Activated CD8-positive, alpha-beta T cell treated with anti-CD3 and anti-CD28 coated beads, Interleukin-2, amount 10 ng/mL, durations not matched to agents 7 days and 5 days (primary cell): ENCODE data around the gene NECAB3. TPM values are rescaled to one million over a fixed set of nuclear protein-coding genes. Genes with fewer than 3 reads are reported as not detected.
A peak's percentile ranks its signal among the peaks of the same experiment; 100 is the strongest.

Source experiments
- ATAC-seq: fragments of 150-1000 bp; cut with Tn5 transposase; one replicate; pipeline ENCODE4 v1.10.0; 2021; ENCODE audit warnings: moderate library complexity
- CTCF ChIA-PET: fragments of 350-600 bp; sonication (Branson Sonifier 250); formaldehyde crosslinking; loops from one replicate; lab custom pipeline; 2021; ENCODE audit warnings: antibody characterized with exemption; lab: Charles Lee
- POLR2A ChIA-PET: fragments of 350-600 bp; sonication (Branson Sonifier 250); formaldehyde crosslinking; loops from one replicate; lab custom pipeline; 2021; ENCODE audit warnings: antibody characterized with exemption; lab: Charles Lee
- DNase-seq: peaks from one replicate; pipeline ENCODE4 v3.0.0-alpha.2; 2020
- H3K27ac Mint-ChIP-seq: one replicate; pipeline ENCODE4 v1.8.0; 2021; ENCODE audit warnings: mild to moderate bottlenecking, mixed read lengths
- H3K27me3 Mint-ChIP-seq: one replicate; pipeline ENCODE4 v1.8.0; 2021; ENCODE audit warnings: low read depth, mixed read lengths
- H3K36me3 Mint-ChIP-seq: one replicate; pipeline ENCODE4 v1.8.0; 2021; ENCODE audit warnings: low read depth, mixed read lengths
- H3K4me1 Mint-ChIP-seq: one replicate; pipeline ENCODE4 v1.8.0; 2021; ENCODE audit warnings: low read depth, mixed read lengths
- H3K4me3 Mint-ChIP-seq: one replicate; pipeline ENCODE4 v1.8.0; 2021; ENCODE audit warnings: mild to moderate bottlenecking, mixed read lengths
- H3K9me3 Mint-ChIP-seq: one replicate; pipeline ENCODE4 v1.8.0; 2022; ENCODE audit warnings: mixed read lengths; ENCODE audit not compliant: insufficient read depth
- total RNA-seq, 2 experiments: library from RNA; stranded (reverse); gene quantifications; one replicate each; pipeline ENCODE4 v1.2.3, GENCODE V29; 2021

The NECAB3 gene
- total RNA-seq, 2 experiments from 2014 or later, result 28.4 to 38.2 TPM

DNA sequence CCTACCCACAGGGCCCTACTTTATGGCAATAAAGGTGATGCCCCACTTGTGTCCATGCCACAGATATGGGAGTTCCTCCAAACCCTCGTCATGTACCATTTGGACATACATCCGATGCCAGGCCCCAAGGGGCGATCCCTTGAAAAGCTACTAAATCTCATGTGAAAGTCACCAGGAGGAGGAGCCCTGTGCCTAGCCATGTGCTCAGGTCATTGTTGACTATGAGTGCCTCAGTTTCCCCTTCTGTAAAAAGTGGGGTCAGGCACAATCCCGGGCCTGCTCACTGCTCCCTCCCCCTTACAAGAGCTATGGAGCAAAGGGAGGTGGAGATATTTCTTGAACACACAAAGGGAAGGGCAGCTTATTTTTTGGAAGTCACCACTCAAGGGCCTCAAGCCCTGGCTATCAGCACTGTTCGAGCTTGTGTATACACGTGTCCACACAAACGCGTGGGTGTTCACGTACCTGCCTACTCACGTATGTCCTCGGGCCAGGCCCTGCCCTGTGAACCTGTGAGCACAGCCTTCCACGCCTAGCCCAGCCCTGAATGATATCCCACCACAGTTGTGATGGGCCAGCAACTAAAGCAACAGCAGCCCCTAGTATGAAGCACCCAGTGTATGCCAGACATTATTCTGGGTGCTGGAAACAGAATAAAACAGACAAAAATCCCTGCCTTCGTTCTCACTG lies 5.6 kb downstream of the NECAB3 start:
- peak overlapping the region; percentile 90 for H3K4me3 Mint-ChIP-seq
- peak overlapping the region; percentile 71 for H3K27ac Mint-ChIP-seq
- peaks cover 22% of the 10 kb centered on the region for H3K36me3 Mint-ChIP-seq
- peaks cover 61% of the 10 kb centered on the region for H3K4me1 Mint-ChIP-seq
- H3K9me3 Mint-ChIP-seq, result no peaks in the 10 kb centered on the region
- ATAC-seq, result no peak
- DNase-seq, result no peak
- no peaks in the 10 kb centered on the region for H3K27me3 Mint-ChIP-seq
- ChIA-PET POLR2A (interaction anchor here (0.7 to 10.3 kb wide), 6 partner anchors 7 to 222 kb away, joined by 3 to 148 read pairs (median 4); partner anchors contain the start of genes E2F1 and ZNF341), CTCF (interaction anchor here (0.6 to 9.8 kb wide), 22 partner anchors 13 to 325 kb away, joined by 3 to 126 read pairs (median 4); partner anchors contain the start of genes CBFA2T2, CDK5RAP1, E2F1 and SNTA1)

GRCh38 chr20:33667676-33668465 lies 6.4 kb downstream of the NECAB3 start:
- peak overlapping the region; percentile 84 for H3K27ac Mint-ChIP-seq
- CTCF ChIA-PET, result interaction anchor here (0.7 to 9.8 kb wide), 25 partner anchors 13 to 325 kb away, joined by 3 to 126 read pairs (median 4); partner anchors contain the start of genes CBFA2T2, CDK5RAP1, E2F1 and PXMP4

GRCh38 chr20:33667245-33667675 lies 7.0 kb downstream of the NECAB3 start:
- DNase-seq, result peak; percentile 48
- ChIA-PET CTCF (interaction anchor here (0.6 to 9.8 kb wide), 20 partner anchors 12 to 445 kb away, joined by 3 to 126 read pairs (median 5); partner anchors contain the start of genes CBFA2T2, CDK5RAP1, E2F1 and EIF2S2), POLR2A (interaction anchor here (0.8 to 10.3 kb wide), 7 partner anchors 8 to 266 kb away, joined by 3 to 148 read pairs (median 4); partner anchors contain the start of genes CBFA2T2, CDK5RAP1 and E2F1)
- H3K4me1 Mint-ChIP-seq, result peaks cover 53% of the 10 kb centered on the region
- H3K4me3 Mint-ChIP-seq, result peak overlapping the region; percentile 90
- H3K9me3 Mint-ChIP-seq, result no peaks in the 10 kb centered on the region
- no peaks in the 10 kb centered on the region for H3K27me3 Mint-ChIP-seq
- peaks cover 20% of the 10 kb centered on the region for H3K36me3 Mint-ChIP-seq
- H3K27ac Mint-ChIP-seq, result peak overlapping the region; percentile 84
- peak; percentile 11 for ATAC-seq

More at GRCh38 chr20:33667676-33668465, 6.4 kb downstream of the NECAB3 start:
- H3K4me3 Mint-ChIP-seq, result peak overlapping the region; percentile 90
- no peaks in the 10 kb centered on the region for H3K27me3 Mint-ChIP-seq
- H3K9me3 Mint-ChIP-seq, result no peaks in the 10 kb centered on the region
- ATAC-seq (peak; percentile 62), DNase-seq (peak; percentile 83)
- H3K4me1 Mint-ChIP-seq, result peaks cover 56% of the 10 kb centered on the region
- H3K36me3 Mint-ChIP-seq, result peaks cover 20% of the 10 kb centered on the region
- POLR2A ChIA-PET, result interaction anchor here (0.7 to 10.3 kb wide), 5 partner anchors 8 to 221 kb away, joined by 3 to 148 read pairs (median 5); partner anchors contain the start of genes E2F1 and ZNF341

DNA sequence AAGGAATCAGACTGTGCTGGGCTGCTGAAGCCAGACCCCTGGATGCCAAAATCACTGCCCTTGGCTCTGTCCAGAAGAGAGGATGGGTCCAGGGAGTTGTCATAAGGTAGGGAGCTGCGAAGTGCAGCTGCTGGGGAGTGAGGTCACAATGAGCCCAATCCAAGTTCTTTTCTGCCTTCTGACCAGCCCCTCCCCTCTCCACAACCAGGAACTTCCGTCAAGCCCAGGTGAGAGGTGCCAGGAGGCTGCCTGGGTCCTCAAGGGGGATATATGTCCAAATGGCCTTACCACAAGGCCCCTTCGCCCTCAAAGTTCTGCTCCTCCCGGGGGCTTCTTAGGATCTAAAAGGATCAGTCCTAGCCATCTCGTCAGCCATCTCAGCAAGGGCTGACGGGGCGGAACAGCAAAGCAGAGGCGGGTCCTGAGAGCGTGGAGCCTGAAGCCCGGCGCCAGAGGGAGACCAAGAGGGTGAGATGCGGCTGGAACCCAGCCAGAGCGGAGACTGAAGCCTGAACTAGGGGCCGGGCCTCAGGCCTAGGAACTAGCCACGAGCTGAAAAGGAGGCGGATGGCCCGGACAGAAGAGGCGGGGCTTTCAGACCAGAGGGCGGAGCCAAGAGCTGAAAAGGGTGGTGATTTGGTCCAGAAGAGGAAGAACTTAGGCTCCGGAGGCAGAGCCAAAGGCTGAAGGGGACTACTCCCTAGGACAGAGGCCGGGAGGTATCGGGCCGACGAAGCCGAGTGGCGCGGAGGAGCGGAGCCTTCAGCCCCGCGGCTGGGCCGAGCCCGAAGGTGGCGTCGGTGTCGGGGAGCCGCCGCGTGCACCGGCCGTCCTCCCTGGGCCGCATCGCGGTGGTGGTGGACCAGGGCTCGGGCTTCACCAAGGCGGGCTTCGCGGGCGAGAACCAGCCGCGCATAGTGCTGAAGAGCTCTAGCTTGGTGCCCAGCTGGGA lies 7.7 kb downstream of the NECAB3 start, which contains the start of gene ACTL10:
Gene ACTL10 (plus strand): TSS at position 651 of the 952 bp plus-strand sequence. CDS start 555 bp downstream, outside the sequence.
- peak; percentile 90 for DNase-seq
- peak within 1 kb of the TSS; percentile 90 for H3K4me3 Mint-ChIP-seq
- peak within 1 kb of the TSS; percentile 95 for H3K27ac Mint-ChIP-seq
- H3K27me3 Mint-ChIP-seq, result no peaks in the 10 kb centered on the region
- ChIA-PET CTCF (interaction anchor here (0.6 to 9.8 kb wide), 16 partner anchors 11 to 446 kb away, joined by 3 to 126 read pairs (median 4); partner anchors contain the start of genes CBFA2T2, EIF2S2, PXMP4 and SNTA1), POLR2A (interaction anchor here (0.8 to 10.3 kb wide), 7 partner anchors 9 to 266 kb away, joined by 3 to 148 read pairs (median 4); partner anchors contain the start of genes CBFA2T2, CDK5RAP1, E2F1 and PXMP4)
- peaks cover 15% of the 10 kb centered on the region for H3K36me3 Mint-ChIP-seq
- H3K9me3 Mint-ChIP-seq, result no peaks in the 10 kb centered on the region
- peaks cover 47% of the 10 kb centered on the region for H3K4me1 Mint-ChIP-seq
- ATAC-seq, result peak; percentile 55

GRCh38 chr20:33664762-33665144 lies 9.5 kb downstream of the NECAB3 start:
- H3K27me3 Mint-ChIP-seq, result no peaks in the 10 kb centered on the region
- peak overlapping the region; percentile 80 for H3K4me3 Mint-ChIP-seq
- ATAC-seq (no peak), DNase-seq (no peak)
- H3K4me1 Mint-ChIP-seq, result peaks cover 44% of the 10 kb centered on the region
- no peaks in the 10 kb centered on the region for H3K9me3 Mint-ChIP-seq
- POLR2A ChIA-PET, result interaction anchor here (0.5 to 10.3 kb wide), 10 partner anchors 9 to 1160 kb away, joined by 3 to 148 read pairs (median 6); partner anchors contain the start of genes CBFA2T2, CDK5RAP1, E2F1 and NECAB3
- H3K36me3 Mint-ChIP-seq, result peaks cover 14% of the 10 kb centered on the region
- peak overlapping the region; percentile 91 for H3K27ac Mint-ChIP-seq
- CTCF ChIA-PET, result interaction anchor here (0.7 to 9.8 kb wide), 7 partner anchors 11 to 207 kb away, joined by 3 to 126 read pairs (median 5); partner anchors contain the start of gene CBFA2T2

GRCh38 chr20:33664085-33664761 lies 10.0 kb downstream of the NECAB3 start:
- no peaks in the 10 kb centered on the region for H3K9me3 Mint-ChIP-seq
- H3K27me3 Mint-ChIP-seq, result no peaks in the 10 kb centered on the region
- H3K4me1 Mint-ChIP-seq, result peaks cover 43% of the 10 kb centered on the region
- peak overlapping the region; percentile 80 for H3K4me3 Mint-ChIP-seq
- ChIA-PET POLR2A (interaction anchor here (0.9 to 10.3 kb wide), 12 partner anchors 10 to 330 kb away, joined by 3 to 148 read pairs (median 4); partner anchors contain the start of genes CBFA2T2, CDK5RAP1, E2F1 and NECAB3), CTCF (interaction anchor here (0.7 to 9.8 kb wide), 7 partner anchors 10 to 207 kb away, joined by 3 to 126 read pairs (median 5); partner anchors contain the start of gene CBFA2T2)
- ATAC-seq (no peak), DNase-seq (no peak)
- peaks cover 13% of the 10 kb centered on the region for H3K36me3 Mint-ChIP-seq
- H3K27ac Mint-ChIP-seq, result peak overlapping the region; percentile 91

DNA sequence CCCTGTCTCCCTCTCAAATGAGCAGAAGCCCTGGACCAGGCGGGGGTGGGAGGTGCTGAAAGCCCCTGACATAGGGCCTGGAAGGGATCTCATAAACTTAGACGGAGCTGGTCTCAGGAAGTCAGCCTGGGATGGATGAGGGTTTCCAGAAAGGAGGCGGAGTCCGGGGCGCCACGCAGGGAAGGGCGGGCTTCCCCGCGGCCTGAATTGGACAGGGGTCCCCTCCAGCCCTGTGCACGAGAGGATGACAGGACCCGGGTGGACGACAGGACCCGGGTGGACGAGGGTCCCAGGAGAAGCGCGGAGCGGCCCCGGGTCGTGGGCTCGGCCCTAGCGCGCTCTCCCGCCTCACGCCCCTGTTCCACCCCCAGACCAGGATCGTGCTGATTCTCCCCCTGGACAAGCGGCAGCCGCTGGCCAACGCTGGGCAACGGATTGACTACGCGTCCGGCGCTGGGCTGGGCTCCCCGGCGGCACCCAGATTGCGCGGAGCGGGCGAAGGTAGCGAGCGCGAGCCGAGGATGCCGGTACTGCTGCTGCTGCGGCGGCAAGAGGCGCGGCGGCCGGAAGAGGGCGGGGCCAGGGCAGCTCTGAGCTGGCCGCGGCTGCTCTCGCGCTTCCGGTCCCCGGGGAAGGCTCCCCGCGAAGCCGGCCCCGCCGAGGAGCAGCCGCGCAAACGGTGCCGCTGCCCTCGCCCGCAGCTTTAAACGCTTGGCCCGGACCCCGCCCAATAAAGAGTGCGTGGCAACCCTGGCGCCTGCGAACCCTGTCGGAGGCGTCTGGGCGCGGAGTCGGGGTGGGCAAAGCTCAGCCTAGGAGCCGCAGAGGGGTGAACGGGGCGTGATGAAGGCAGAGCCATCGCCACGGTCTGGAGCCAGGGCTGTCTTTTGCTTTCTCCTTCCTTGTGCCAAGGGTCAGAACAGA lies 10.8 kb downstream of the NECAB3 start:
- Mint-ChIP-seq H3K4me3 (peak overlapping the region; percentile 80), H3K9me3 (no peaks in the 10 kb centered on the region), H3K4me1 (peaks cover 37% of the 10 kb centered on the region), H3K27ac (peak overlapping the region; percentile 91), H3K36me3 (peaks cover 12% of the 10 kb centered on the region), H3K27me3 (no peaks in the 10 kb centered on the region)
- DNase-seq, result peak; percentile 90
- ATAC-seq, result peak; percentile 72
- ChIA-PET POLR2A (interaction anchor here (0.9 to 10.3 kb wide), 13 partner anchors 10 to 331 kb away, joined by 3 to 148 read pairs (median 4); partner anchors contain the start of genes CBFA2T2, CDK5RAP1, E2F1 and NECAB3), CTCF (interaction anchor here (0.9 to 9.8 kb wide), 8 partner anchors 9 to 206 kb away, joined by 3 to 126 read pairs (median 6); partner anchors contain the start of gene CBFA2T2)

GRCh38 chr20:33662172-33662571 lies 12.1 kb downstream of the NECAB3 start, which contains the start of gene C20orf144:
Gene C20orf144, plus strand, starts transcription at chr20:33662327. Its CDS starts 19 bp downstream, at chr20:33662346.
- peak within 1 kb of the TSS; percentile 80 for H3K4me3 Mint-ChIP-seq

More at GRCh38 chr20:33662172-33662571, 12.1 kb downstream of the NECAB3 start, which contains the start of gene C20orf144:
- CTCF ChIA-PET, result interaction anchor here (1.4 to 9.8 kb wide), 3 partner anchors 8 to 20 kb away, joined by 6 to 126 read pairs (median 11); no protein-coding TSS in a partner anchor
- POLR2A ChIA-PET, result interaction anchor here (1.1 to 10.3 kb wide), 4 partner anchors 12 to 174 kb away, joined by 3 to 148 read pairs (median 14); partner anchors contain the start of genes E2F1 and NECAB3
- DNase-seq (no peak), ATAC-seq (no peak)
- no peaks in the 10 kb centered on the region for H3K27me3 Mint-ChIP-seq
- peaks cover 32% of the 10 kb centered on the region for H3K4me1 Mint-ChIP-seq
- H3K27ac Mint-ChIP-seq, result peak within 1 kb of the TSS; percentile 91
- peaks cover 11% of the 10 kb centered on the region for H3K36me3 Mint-ChIP-seq
- H3K9me3 Mint-ChIP-seq, result no peaks in the 10 kb centered on the region
